ENCODE results near the gene TRIP13. TPM values are rescaled to one million over a fixed set of nuclear protein-coding genes. Genes with fewer than 3 reads are reported as not detected.
"Not testable (repeated sequence)": the region's sequence is repeated elsewhere in the genome, so short reads cannot be mapped to it uniquely, and the experiment has no call there.

Gene TRIP13
- polyA plus RNA-seq, 4 donors = 1.6 to 12.1 (median 7.1) TPM

GRCh38 chr5:934381-934967 is 41.8 kb downstream of the TRIP13 start:
- not testable (repeated sequence) for FAIRE-seq; H3K4me3 ChIP-seq (ENCODE audit: low read depth in 1 of 3, low read length in 3 of 3); H3K27ac ChIP-seq (ENCODE audit: low read depth in 1 of 3, low read length in 2 of 3); H3K27me3 ChIP-seq (ENCODE audit: control insufficient read depth in 3 of 3, insufficient read depth in 3 of 3, low read length in 3 of 3); H3K36me3 ChIP-seq (ENCODE audit: control insufficient read depth in 3 of 3, insufficient read depth in 2 of 3, low read depth in 1 of 3, low read length in 3 of 3); DNase-seq; H3K4me1 ChIP-seq (ENCODE audit: control insufficient read depth in 3 of 3, insufficient read depth in 2 of 3, low read depth in 1 of 3, low read length in 2 of 3); H3K9me3 ChIP-seq (ENCODE audit: control insufficient read depth in 2 of 2, insufficient read depth in 1 of 2, low read depth in 1 of 2, low read length in 1 of 2)
- 83 to 91% (median 84%) methylated on average over 3 of the region's 3 CpGs for WGBS, 3 donors

- FAIRE-seq = no peak
- 75 to 87% (median 80%) methylated on average over 5 of the region's 5 CpGs for WGBS, 3 donors
- no peak overlapping the region for H3K4me3 ChIP-seq (ENCODE audit: low read depth in 1 of 3, low read length in 3 of 3)
- DNase-seq = no peak
- no peaks in the 10 kb centered on the region for H3K27me3 ChIP-seq (ENCODE audit: control insufficient read depth in 3 of 3, insufficient read depth in 3 of 3, low read length in 3 of 3)
- no peaks in the 10 kb centered on the region for H3K4me1 ChIP-seq (ENCODE audit: control insufficient read depth in 3 of 3, insufficient read depth in 2 of 3, low read depth in 1 of 3, low read length in 2 of 3)
- peaks cover 0 to 3% of the 10 kb centered on the region in 2 donors for H3K9me3 ChIP-seq (ENCODE audit: control insufficient read depth in 2 of 2, insufficient read depth in 1 of 2, low read depth in 1 of 2, low read length in 1 of 2)
- no peaks in the 10 kb centered on the region for H3K36me3 ChIP-seq (ENCODE audit: control insufficient read depth in 3 of 3, insufficient read depth in 2 of 3, low read depth in 1 of 3, low read length in 3 of 3)
- no peak overlapping the region for H3K27ac ChIP-seq (ENCODE audit: low read depth in 1 of 3, low read length in 2 of 3)
Observed at GRCh38 chr5:935510-936084, 42.9 kb downstream of the TRIP13 start.

GRCh38 chr5:936149-937144 is 43.8 kb downstream of the TRIP13 start:
- WGBS, 3 donors = 66 to 86% (median 70%) methylated on average over 19 of the region's 19 CpGs
- no peaks in the 10 kb centered on the region for H3K27me3 ChIP-seq (ENCODE audit: control insufficient read depth in 3 of 3, insufficient read depth in 3 of 3, low read length in 3 of 3)
- no peaks in the 10 kb centered on the region for H3K36me3 ChIP-seq (ENCODE audit: control insufficient read depth in 3 of 3, insufficient read depth in 2 of 3, low read depth in 1 of 3, low read length in 3 of 3)
- FAIRE-seq (no peak), DNase-seq (no peak)
- no peak overlapping the region for H3K27ac ChIP-seq (ENCODE audit: low read depth in 1 of 3, low read length in 2 of 3)
- H3K9me3 ChIP-seq (ENCODE audit: control insufficient read depth in 2 of 2, insufficient read depth in 1 of 2, low read depth in 1 of 2, low read length in 1 of 2) = peaks cover 0 to 3% of the 10 kb centered on the region in 2 donors
- no peaks in the 10 kb centered on the region for H3K4me1 ChIP-seq (ENCODE audit: control insufficient read depth in 3 of 3, insufficient read depth in 2 of 3, low read depth in 1 of 3, low read length in 2 of 3)
- no peak overlapping the region for H3K4me3 ChIP-seq (ENCODE audit: low read depth in 1 of 3, low read length in 3 of 3)

- no peak for FAIRE-seq
- Histone ChIP-seq H3K36me3 (ENCODE audit: control insufficient read depth in 3 of 3, insufficient read depth in 2 of 3, low read depth in 1 of 3, low read length in 3 of 3) (no peaks in the 10 kb centered on the region), H3K4me3 (ENCODE audit: low read depth in 1 of 3, low read length in 3 of 3) (no peak overlapping the region), H3K4me1 (ENCODE audit: control insufficient read depth in 3 of 3, insufficient read depth in 2 of 3, low read depth in 1 of 3, low read length in 2 of 3) (no peaks in the 10 kb centered on the region), H3K27ac (ENCODE audit: low read depth in 1 of 3, low read length in 2 of 3) (no peak overlapping the region), H3K9me3 (ENCODE audit: control insufficient read depth in 2 of 2, insufficient read depth in 1 of 2, low read depth in 1 of 2, low read length in 1 of 2) (peaks cover 0 to 3% of the 10 kb centered on the region in 2 donors), H3K27me3 (ENCODE audit: control insufficient read depth in 3 of 3, insufficient read depth in 3 of 3, low read length in 3 of 3) (no peaks in the 10 kb centered on the region)
- no peak for DNase-seq
- 86 to 87% (median 87%) methylated on average over 14 of the region's 14 CpGs for WGBS, 3 donors
Observed at GRCh38 chr5:937151-937924, 44.7 kb downstream of the TRIP13 start.

- Histone ChIP-seq H3K4me3 (ENCODE audit: low read depth in 1 of 3, low read length in 3 of 3) (no peak overlapping the region), H3K36me3 (ENCODE audit: control insufficient read depth in 3 of 3, insufficient read depth in 2 of 3, low read depth in 1 of 3, low read length in 3 of 3) (no peaks in the 10 kb centered on the region), H3K4me1 (ENCODE audit: control insufficient read depth in 3 of 3, insufficient read depth in 2 of 3, low read depth in 1 of 3, low read length in 2 of 3) (peaks cover 0 to 11% (median 0%) of the 10 kb centered on the region in 3 donors), H3K9me3 (ENCODE audit: control insufficient read depth in 2 of 2, insufficient read depth in 1 of 2, low read depth in 1 of 2, low read length in 1 of 2) (no peaks in the 10 kb centered on the region), H3K27ac (ENCODE audit: low read depth in 1 of 3, low read length in 2 of 3) (no peak overlapping the region), H3K27me3 (ENCODE audit: control insufficient read depth in 3 of 3, insufficient read depth in 3 of 3, low read length in 3 of 3) (peaks cover 0 to 2% (median 0%) of the 10 kb centered on the region in 3 donors)
- FAIRE-seq (no peak), DNase-seq (no peak)
- WGBS, 3 donors = 76 to 83% (median 82%) methylated on average over 7 of the region's 7 CpGs
Observed at GRCh38 chr5:939368-939767, 46.7 kb downstream of the TRIP13 start.

GRCh38 chr5:940741-941140 is 48.1 kb downstream of the TRIP13 start:
- H3K4me1 ChIP-seq (ENCODE audit: control insufficient read depth in 3 of 3, insufficient read depth in 2 of 3, low read depth in 1 of 3, low read length in 2 of 3) = peaks cover 0 to 24% (median 0%) of the 10 kb centered on the region in 3 donors
- not testable (repeated sequence) for H3K36me3 ChIP-seq (ENCODE audit: control insufficient read depth in 3 of 3, insufficient read depth in 2 of 3, low read depth in 1 of 3, low read length in 3 of 3); H3K9me3 ChIP-seq (ENCODE audit: control insufficient read depth in 2 of 2, insufficient read depth in 1 of 2, low read depth in 1 of 2, low read length in 1 of 2); FAIRE-seq; H3K4me3 ChIP-seq (ENCODE audit: low read depth in 1 of 3, low read length in 3 of 3); H3K27ac ChIP-seq (ENCODE audit: low read depth in 1 of 3, low read length in 2 of 3); H3K27me3 ChIP-seq (ENCODE audit: control insufficient read depth in 3 of 3, insufficient read depth in 3 of 3, low read length in 3 of 3); DNase-seq
- WGBS, 3 donors = 83 to 97% (median 86%) methylated on average over 2 of the region's 2 CpGs

GRCh38 chr5:943201-943917 is 50.7 kb downstream of the TRIP13 start:
- DNase-seq (no peak), FAIRE-seq (no peak)
- no peaks in the 10 kb centered on the region for H3K9me3 ChIP-seq (ENCODE audit: control insufficient read depth in 2 of 2, insufficient read depth in 1 of 2, low read depth in 1 of 2, low read length in 1 of 2)

More at GRCh38 chr5:943201-943917, 50.7 kb downstream of the TRIP13 start:
- WGBS, 3 donors = 75 to 80% (median 76%) methylated on average over 11 of the region's 11 CpGs
- no peaks in the 10 kb centered on the region for H3K36me3 ChIP-seq (ENCODE audit: control insufficient read depth in 3 of 3, insufficient read depth in 2 of 3, low read depth in 1 of 3, low read length in 3 of 3)
- no peak overlapping the region for H3K4me3 ChIP-seq (ENCODE audit: low read depth in 1 of 3, low read length in 3 of 3)
- H3K27ac ChIP-seq (ENCODE audit: low read depth in 1 of 3, low read length in 2 of 3) = no peak overlapping the region
- peaks cover 0 to 35% (median 0%) of the 10 kb centered on the region in 3 donors for H3K4me1 ChIP-seq (ENCODE audit: control insufficient read depth in 3 of 3, insufficient read depth in 2 of 3, low read depth in 1 of 3, low read length in 2 of 3)
- peaks cover 0 to 2% (median 0%) of the 10 kb centered on the region in 3 donors for H3K27me3 ChIP-seq (ENCODE audit: control insufficient read depth in 3 of 3, insufficient read depth in 3 of 3, low read length in 3 of 3)

Measured in small intestine (tissue), 7 donors.